HCT116 (cell line): Measurements from ENCODE around the gene EIF5AL1. TPM values are rescaled to one million over a fixed set of nuclear protein-coding genes. Genes with fewer than 3 reads are reported as not detected.

Experiments
- ATAC-seq: fragments of 200-7000 bp; cut with Tn5 transposase; 2 replicates; pipeline ENCODE4 v1.9.1; 2020; ENCODE audit warnings: mild to moderate bottlenecking, moderate library complexity
- BruUV-seq: library from RNA; stranded (reverse); fragments of 400-500 nt; replicated peaks from 2 replicates; lab custom pipeline; 2021; lab: Mats Ljungman, UMichigan
- CTCF ChIA-PET: fragments of 300-600 bp; sonication (Branson Sonifier 250); formaldehyde crosslinking; loops from one replicate; lab custom pipeline; 2021; ENCODE audit warnings: antibody characterized with exemption; lab: Charles Lee
- POLR2A ChIA-PET: fragments of 300-600, 350-600 bp; sonication (Branson Sonifier 250); formaldehyde crosslinking; loops from one replicate; lab custom pipeline; 2021; ENCODE audit warnings: antibody characterized with exemption; lab: Charles Lee
- RAD21 ChIA-PET, 2 experiments: fragments of 300-600 bp; sonication (Branson Sonifier 250); formaldehyde crosslinking; loops; one replicate each; lab custom pipeline; 2023; ENCODE audit warnings: low total read pairs in 2 of 2; ENCODE audit not compliant: uncharacterized antibody in 2 of 2, unreplicated experiment in 2 of 2, low non-redundant PET in 1 of 2; lab: Charles Lee
- DNase-seq: peaks from one replicate; pipeline ENCODE4 v3.0.0-alpha.2; 2010; ENCODE audit warnings: low read depth, low spot score
- H2AFZ ChIP-seq: fragments of 200-600 bp; shearing (Covaris generic), sonication (generic); 2 replicates; pipeline ENCODE4 v1.6.1; 2017; ENCODE audit warnings: low read depth, mixed run types, mixed read lengths, antibody characterized with exemption, low read length; ENCODE audit not compliant: poor library complexity, severe bottlenecking
- H3K27ac ChIP-seq: 2 replicates; pipeline ENCODE4 v1.5.1; 2012; ENCODE audit warnings: low read depth, low read length
- H3K27me3 ChIP-seq: fragments of 200-600 bp; sonication (generic); 2 replicates; pipeline ENCODE4 v1.6.1; 2016; ENCODE audit warnings: mixed run types, low read length, mixed read lengths; ENCODE audit not compliant: insufficient read depth
- H3K36me3 ChIP-seq, 2 experiments: fragments of 200-500 bp in 1 of 2; fragments of 200-600 bp in 1 of 2; sonication (Bioruptor generic) in 1 of 2; sonication (generic) in 1 of 2; 2 replicates each; pipeline versions ENCODE4 v1.5.1 to v1.6.1; 2014 to 2016; ENCODE audit warnings: low read length in 2 of 2, inconsistent platforms in 1 of 2, mixed read lengths in 1 of 2, mixed run types in 1 of 2; ENCODE audit not compliant: insufficient read depth in 2 of 2, control insufficient read depth in 1 of 2
- H3K4me1 ChIP-seq, 2 experiments: fragments of 200-600 bp in 1 of 2; sonication (generic) in 1 of 2; 2 replicates each; pipeline versions ENCODE4 v1.5.1 to v1.6.1; 2012 to 2017; ENCODE audit warnings: low read length in 2 of 2, inconsistent platforms in 1 of 2, mild to moderate bottlenecking in 1 of 2, mixed read lengths in 1 of 2, mixed run types in 1 of 2, moderate library complexity in 1 of 2; ENCODE audit not compliant: insufficient read depth in 2 of 2, control insufficient read depth in 1 of 2
- H3K4me2 ChIP-seq: fragments of 200-600 bp; sonication (generic); 2 replicates; pipeline ENCODE4 v1.6.1; 2017; ENCODE audit warnings: mixed run types, low read length, mixed read lengths
- H3K4me3 ChIP-seq, 2 experiments: fragments of 200-600 bp in 1 of 2; sonication (generic) in 1 of 2; replicated peaks in 1 of 2; 2 replicates each; pipeline ENCODE4 v1.5.1; 2011 to 2016; ENCODE audit warnings: low read length in 2 of 2, control low read depth in 1 of 2, low read depth in 1 of 2, mild to moderate bottlenecking in 1 of 2, mixed read lengths in 1 of 2, mixed run types in 1 of 2
- H3K79me2 ChIP-seq: fragments of 200-600 bp; sonication (generic); 2 replicates; pipeline ENCODE4 v1.6.1; 2017; ENCODE audit warnings: mild to moderate bottlenecking, mixed run types, low read length, moderate library complexity, mixed read lengths; ENCODE audit not compliant: insufficient read depth
- H3K9ac ChIP-seq: fragments of 200-600 bp; sonication (generic); 2 replicates; pipeline ENCODE4 v1.6.1; 2016; ENCODE audit warnings: low read length, mixed read lengths
- H3K9me2 ChIP-seq: fragments of 200-600 bp; sonication (generic), shearing (Covaris generic); 2 replicates; pipeline ENCODE4 v1.6.1; 2017; ENCODE audit warnings: mixed run types, mild to moderate bottlenecking, moderate library complexity; ENCODE audit not compliant: insufficient read depth
- H3K9me3 ChIP-seq, 2 experiments: fragments of 200-500 bp in 1 of 2; fragments of 200-600 bp in 1 of 2; sonication (Bioruptor generic) in 1 of 2; sonication (generic) in 1 of 2; 2 replicates each; pipeline ENCODE4 v1.6.1; 2014 to 2017; ENCODE audit warnings: low read length in 2 of 2, mixed read lengths in 2 of 2, inconsistent platforms in 1 of 2, low read depth in 1 of 2, mild to moderate bottlenecking in 1 of 2, mixed run types in 1 of 2, moderate library complexity in 1 of 2; ENCODE audit not compliant: control insufficient read depth in 1 of 2, insufficient read depth in 1 of 2
- H4K20me1 ChIP-seq: fragments of 200-600 bp; sonication (generic), shearing (Covaris generic); 2 replicates; pipeline ENCODE4 v1.6.1; 2017; ENCODE audit warnings: mixed run types, mild to moderate bottlenecking, moderate library complexity; ENCODE audit not compliant: insufficient read depth
- CBX3 ChIP-seq: IDR thresholded peaks from 2 replicates; pipeline ENCODE4 v1.6.1; 2012; ENCODE audit warnings: low read depth
- EGR1 ChIP-seq: IDR thresholded peaks from 2 replicates; pipeline ENCODE4 v1.6.1; 2012; ENCODE audit warnings: low read depth
- ELF1 ChIP-seq: IDR thresholded peaks from 2 replicates; pipeline ENCODE4 v1.6.1; 2012; ENCODE audit warnings: low read depth, borderline replicate concordance
- EZH2 ChIP-seq: fragments of 200-600 bp; sonication (generic); IDR thresholded peaks from 2 replicates; pipeline ENCODE4 v1.6.1; 2017; ENCODE audit warnings: antibody characterized with exemption, mixed run types
- FOSL1 ChIP-seq: IDR thresholded peaks from 2 replicates; pipeline ENCODE4 v1.6.1; 2012; ENCODE audit warnings: low read depth
- RAD21 ChIP-seq: IDR thresholded peaks from 2 replicates; pipeline ENCODE4 v1.6.1; 2012; ENCODE audit warnings: low read depth, mild to moderate bottlenecking
- SIN3A ChIP-seq: IDR thresholded peaks from 2 replicates; pipeline ENCODE4 v1.6.1; 2012; ENCODE audit warnings: low read depth
- SRF ChIP-seq: IDR thresholded peaks from 2 replicates; pipeline ENCODE4 v1.6.1; 2012; ENCODE audit warnings: low read depth
- TCF7L2 ChIP-seq: IDR thresholded peaks from 2 replicates; pipeline ENCODE4 v1.7.0; 2011; ENCODE audit warnings: borderline replicate concordance, inconsistent platforms; ENCODE audit not compliant: insufficient read depth, insufficient read length; ENCODE audit errors: extremely low read depth
- ZFX ChIP-seq: fragments of 450-650 bp; IDR thresholded peaks from 2 replicates; pipeline ENCODE4 v1.6.1; 2017
- intact Hi-C: fragments of 100-400 bp; cut with micrococcal nuclease; formaldehyde crosslinking; loops from 2 replicates; pipeline ENCODE4 v1.10.0; 2022
- total RNA-seq: library from RNA; stranded (reverse); gene quantifications from one replicate; pipeline ENCODE4 v1.2.1, GENCODE V29; 2021; ENCODE audit not compliant: unreplicated experiment
- TF ChIP-seq, protein P1 (sequence below): IDR thresholded peaks from 2 replicates; pipeline ENCODE4 v1.6.1; 2012

Gene EIF5AL1
- total RNA-seq, 1 experiment from 2014 or later: 5.6 TPM

DNA sequence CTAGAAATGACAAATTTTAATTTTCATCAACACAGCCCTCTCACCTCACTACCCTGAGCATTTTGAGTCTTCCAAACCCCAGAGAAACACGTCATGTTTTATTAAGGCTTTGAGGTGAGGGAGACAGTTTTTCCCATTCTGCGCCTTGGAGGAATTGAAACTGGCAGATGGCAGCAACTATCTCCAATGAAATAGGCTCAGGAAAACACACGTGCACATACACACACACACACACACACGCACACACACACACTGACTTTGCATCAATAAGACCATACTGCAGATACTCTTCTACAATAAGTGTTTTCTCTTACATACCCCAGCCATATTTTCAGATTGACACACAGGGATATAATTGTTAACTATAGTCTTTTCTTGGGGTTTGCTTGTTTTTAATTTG is 51.1 kb downstream of the EIF5AL1 start:
- POLR2A ChIA-PET: no interaction called here
- Histone ChIP-seq H3K4me1 (no peaks in the 10 kb centered on the region), H3K4me2 (no peak overlapping the region), H3K9ac (no peak overlapping the region), H3K9me3 (no peaks in the 10 kb centered on the region), H3K9me2 (no peaks in the 10 kb centered on the region), H3K27me3 (no peaks in the 10 kb centered on the region), H3K36me3 (no peaks in the 10 kb centered on the region), H2AFZ (no peak overlapping the region), H3K79me2 (no peaks in the 10 kb centered on the region), H3K4me3 (no peak overlapping the region)
- intact Hi-C loops: loop anchor here (2.0 to 10.0 kb wide), 2 partner anchors 45 to 481 kb away; no protein-coding TSS in a partner anchor
- no peak for DNase-seq
- ATAC-seq: no peak
- BruUV-seq: no TSS peak
- RAD21 ChIA-PET: interaction anchor here in 1 of 2 experiments (0.7 kb wide), 1 partner anchor 261 kb away, joined by 3 read pairs; no protein-coding TSS in a partner anchor
- TF ChIP-seq ELF1 (no peak), ZFX (no peak), TCF7L2 (no peak), EZH2 (no peak), EGR1 (no peak), FOSL1 (no peak), CBX3 (no peak), SRF (no peak), SIN3A (no peak), RAD21 (no peak)
- TF ChIP-seq, protein P1, sequence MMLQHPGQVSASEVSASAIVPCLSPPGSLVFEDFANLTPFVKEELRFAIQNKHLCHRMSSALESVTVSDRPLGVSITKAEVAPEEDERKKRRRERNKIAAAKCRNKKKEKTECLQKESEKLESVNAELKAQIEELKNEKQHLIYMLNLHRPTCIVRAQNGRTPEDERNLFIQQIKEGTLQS: no peak
- TF ChIP-seq, all 23 proteins: peak for 0
- CTCF ChIA-PET: no interaction called here
- H3K27ac ChIP-seq: no peak overlapping the region
- H4K20me1 ChIP-seq: no peaks in the 10 kb centered on the region

Other genes starting within 250 kb of the EIF5AL1 start
- 85.0 TPM for gene PPIF, start 165.1 kb upstream of the EIF5AL1 start, total RNA-seq
- gene ZCCHC24, start 66.9 kb upstream of the EIF5AL1 start, total RNA-seq: 7.0 TPM
- 6.9 TPM for gene SFTPA2, start 47.9 kb downstream of the EIF5AL1 start, total RNA-seq
- gene SFTPA1, start 98.4 kb downstream of the EIF5AL1 start, total RNA-seq: 6.5 TPM
- 1.4 TPM for gene NUTM2B, start 190.7 kb downstream of the EIF5AL1 start, total RNA-seq